ENCODE data around the gene SLC66A2.
A peak's percentile ranks its signal among the peaks of the same experiment; 100 is the strongest.

Gene SLC66A2

DNA sequence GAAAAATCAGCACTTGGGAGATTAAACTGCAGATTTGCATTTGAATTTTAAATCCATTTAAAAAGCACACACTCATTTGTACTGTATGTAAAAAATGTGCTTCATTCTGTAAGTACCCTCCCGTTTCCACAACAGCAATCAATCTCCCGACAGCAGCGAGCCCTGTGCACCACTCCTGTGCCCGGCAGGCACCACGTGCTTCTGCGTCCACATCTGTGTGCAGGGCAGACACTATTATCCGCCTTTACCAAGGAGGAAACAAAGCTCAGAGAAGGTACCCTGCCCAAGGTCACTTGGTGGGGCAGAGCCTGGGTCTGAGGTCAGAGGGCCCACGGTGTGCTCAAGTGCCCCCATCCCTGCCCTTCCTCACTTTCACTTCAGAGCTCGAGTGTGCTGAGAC, 20.5 kb upstream of the SLC66A2 start:
- DNase-seq = no peak
- Histone ChIP-seq H3K27me3 (replicated peaks; ENCODE audit: control insufficient read depth, insufficient read depth, low read length, poor library complexity, severe bottlenecking) (no peaks in the 10 kb centered on the region), H3K4me3 (ENCODE audit: insufficient read depth, low read depth, low read length, poor library complexity, severe bottlenecking) (no peak overlapping the region), H3K4me1 (ENCODE audit: control insufficient read depth, insufficient read depth, low read length, poor library complexity, severe bottlenecking) (no peaks in the 10 kb centered on the region), H3K36me3 (ENCODE audit: control insufficient read depth, insufficient read depth, low read length) (peaks cover 50% of the 10 kb centered on the region), H3K27ac (ENCODE audit: insufficient read depth, low read length, poor library complexity, severe bottlenecking) (no peak overlapping the region), H3K9me3 (ENCODE audit: control insufficient read depth, low read length) (no peaks in the 10 kb centered on the region)

DNA sequence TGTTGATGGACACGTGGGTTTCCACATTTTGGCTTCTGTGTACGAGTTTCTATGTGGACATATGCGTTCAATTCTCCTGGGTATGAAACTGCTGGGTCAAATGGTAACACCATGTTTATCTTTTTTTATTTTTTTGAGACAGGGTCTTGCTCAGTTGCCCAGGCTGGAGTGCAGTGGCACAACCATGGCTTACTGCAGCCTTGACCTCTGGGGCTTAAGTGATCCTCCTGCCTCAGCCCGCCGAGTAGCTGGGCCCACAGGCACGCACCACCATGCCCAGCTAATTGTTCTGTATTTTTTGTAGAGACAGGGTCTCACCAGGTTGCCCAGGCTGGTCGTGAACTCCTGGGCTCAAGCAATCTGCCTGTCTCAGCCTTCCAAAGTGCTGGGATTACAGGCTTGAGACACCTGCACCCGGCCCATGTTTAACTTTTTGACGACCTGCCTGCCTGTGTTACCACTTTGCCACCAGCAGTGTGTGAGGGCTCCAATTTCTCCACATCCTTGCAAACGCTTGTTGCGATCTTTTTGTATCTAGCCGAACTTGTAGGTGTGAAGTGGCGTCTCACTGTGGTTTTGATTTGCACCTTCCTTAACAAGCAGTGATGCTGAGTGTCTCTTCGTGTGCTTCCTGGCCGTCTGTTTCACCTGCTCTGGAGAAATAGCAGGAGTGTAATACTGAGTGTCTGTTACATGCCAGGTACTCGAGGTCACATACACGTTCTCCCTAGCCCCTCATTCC, 19.9 kb upstream of the SLC66A2 start:
- DNase-seq = no peak
- no peaks in the 10 kb centered on the region for H3K4me1 ChIP-seq (ENCODE audit: control insufficient read depth, insufficient read depth, low read length, poor library complexity, severe bottlenecking)
- H3K36me3 ChIP-seq (ENCODE audit: control insufficient read depth, insufficient read depth, low read length) = peaks cover 47% of the 10 kb centered on the region
- H3K27me3 ChIP-seq (replicated peaks; ENCODE audit: control insufficient read depth, insufficient read depth, low read length, poor library complexity, severe bottlenecking) = no peaks in the 10 kb centered on the region
- no peak overlapping the region for H3K4me3 ChIP-seq (ENCODE audit: insufficient read depth, low read depth, low read length, poor library complexity, severe bottlenecking)
- H3K9me3 ChIP-seq (ENCODE audit: control insufficient read depth, low read length) = no peaks in the 10 kb centered on the region
- H3K27ac ChIP-seq (ENCODE audit: insufficient read depth, low read length, poor library complexity, severe bottlenecking) = no peak overlapping the region

DNA sequence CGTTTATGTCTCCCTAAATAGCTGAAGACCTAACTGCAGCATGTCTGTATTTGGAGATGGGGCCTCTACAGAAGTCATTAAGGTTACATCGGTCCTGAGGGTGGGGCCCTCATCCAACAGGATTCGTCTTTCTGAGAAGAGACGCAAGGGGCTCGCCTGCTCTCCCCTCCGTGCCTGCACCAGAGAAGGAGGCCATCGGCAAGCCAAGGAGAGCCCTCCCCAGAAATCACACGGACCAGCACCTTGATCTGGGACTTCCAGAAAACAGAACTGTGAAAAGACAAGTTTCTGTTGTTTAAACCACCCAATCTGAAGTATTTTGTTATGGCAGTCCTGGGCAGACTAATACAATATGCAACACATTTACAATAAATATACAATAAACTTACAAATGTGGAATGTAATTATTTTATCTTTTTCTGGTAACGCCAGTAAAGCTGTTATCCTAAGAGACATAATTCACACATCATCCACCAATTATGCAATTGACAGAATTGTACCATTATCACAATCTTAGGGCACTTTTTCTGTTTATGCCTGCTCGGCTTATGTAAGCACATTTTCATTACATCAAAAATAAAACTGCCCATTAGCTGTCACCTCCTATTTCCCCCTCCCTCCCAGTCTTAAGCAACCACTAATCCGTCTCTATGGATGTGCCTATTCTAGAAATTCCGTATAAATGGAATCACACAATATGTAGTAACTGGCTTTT, 19.1 kb upstream of the SLC66A2 start:
- no peak for DNase-seq
- Histone ChIP-seq H3K9me3 (ENCODE audit: control insufficient read depth, low read length) (no peaks in the 10 kb centered on the region), H3K27me3 (replicated peaks; ENCODE audit: control insufficient read depth, insufficient read depth, low read length, poor library complexity, severe bottlenecking) (no peaks in the 10 kb centered on the region), H3K36me3 (ENCODE audit: control insufficient read depth, insufficient read depth, low read length) (peaks cover 43% of the 10 kb centered on the region), H3K4me1 (ENCODE audit: control insufficient read depth, insufficient read depth, low read length, poor library complexity, severe bottlenecking) (no peaks in the 10 kb centered on the region), H3K4me3 (ENCODE audit: insufficient read depth, low read depth, low read length, poor library complexity, severe bottlenecking) (no peak overlapping the region), H3K27ac (ENCODE audit: insufficient read depth, low read length, poor library complexity, severe bottlenecking) (no peak overlapping the region)

DNA sequence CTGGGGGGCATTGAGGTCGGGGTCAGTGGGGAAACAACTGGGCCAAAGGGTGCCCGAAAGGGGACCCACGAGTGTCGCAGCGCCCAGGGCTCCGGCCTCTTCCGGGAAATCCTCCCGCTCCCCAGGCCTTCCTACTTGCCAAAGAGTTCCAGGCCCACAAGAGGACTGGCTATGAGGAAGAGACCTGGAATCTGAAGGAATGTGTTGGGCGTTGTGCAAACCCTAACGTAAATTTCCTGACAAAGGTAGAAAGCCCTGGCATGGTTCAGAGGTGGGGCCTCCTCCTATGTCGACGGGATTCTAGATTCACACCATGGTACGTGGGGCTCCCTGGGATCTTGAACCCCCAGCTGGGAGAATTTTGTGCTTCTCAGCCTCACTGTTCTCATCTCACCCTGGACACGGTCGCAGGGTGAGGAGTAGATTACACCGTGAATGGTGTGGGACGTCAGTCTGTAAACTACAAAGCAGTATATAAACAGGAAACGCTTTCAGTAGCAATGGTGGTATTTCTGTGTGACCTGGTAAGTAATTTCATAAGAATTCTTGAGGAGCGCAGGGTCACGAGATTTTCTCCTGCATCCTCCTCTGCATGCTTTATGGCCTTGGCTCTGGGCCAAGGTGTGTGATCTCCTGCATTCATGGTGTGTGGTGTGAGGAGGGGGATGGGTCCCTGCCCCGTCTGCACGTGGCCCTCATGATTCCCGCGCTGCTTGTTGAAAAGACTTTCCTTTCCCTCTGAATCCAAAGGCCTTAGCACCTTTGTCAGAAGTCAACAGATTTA, 13.9 kb upstream of the SLC66A2 start:
- no peaks in the 10 kb centered on the region for H3K27me3 ChIP-seq (replicated peaks; ENCODE audit: control insufficient read depth, insufficient read depth, low read length, poor library complexity, severe bottlenecking)
- no peak for DNase-seq
- no peaks in the 10 kb centered on the region for H3K9me3 ChIP-seq (ENCODE audit: control insufficient read depth, low read length)
- H3K36me3 ChIP-seq (ENCODE audit: control insufficient read depth, insufficient read depth, low read length) = peaks cover 3% of the 10 kb centered on the region
- peak overlapping the region; percentile 62 for H3K4me3 ChIP-seq (ENCODE audit: insufficient read depth, low read depth, low read length, poor library complexity, severe bottlenecking)
- peaks cover 3% of the 10 kb centered on the region for H3K4me1 ChIP-seq (ENCODE audit: control insufficient read depth, insufficient read depth, low read length, poor library complexity, severe bottlenecking)
- H3K27ac ChIP-seq (ENCODE audit: insufficient read depth, low read length, poor library complexity, severe bottlenecking) = peak overlapping the region; percentile 50

DNA sequence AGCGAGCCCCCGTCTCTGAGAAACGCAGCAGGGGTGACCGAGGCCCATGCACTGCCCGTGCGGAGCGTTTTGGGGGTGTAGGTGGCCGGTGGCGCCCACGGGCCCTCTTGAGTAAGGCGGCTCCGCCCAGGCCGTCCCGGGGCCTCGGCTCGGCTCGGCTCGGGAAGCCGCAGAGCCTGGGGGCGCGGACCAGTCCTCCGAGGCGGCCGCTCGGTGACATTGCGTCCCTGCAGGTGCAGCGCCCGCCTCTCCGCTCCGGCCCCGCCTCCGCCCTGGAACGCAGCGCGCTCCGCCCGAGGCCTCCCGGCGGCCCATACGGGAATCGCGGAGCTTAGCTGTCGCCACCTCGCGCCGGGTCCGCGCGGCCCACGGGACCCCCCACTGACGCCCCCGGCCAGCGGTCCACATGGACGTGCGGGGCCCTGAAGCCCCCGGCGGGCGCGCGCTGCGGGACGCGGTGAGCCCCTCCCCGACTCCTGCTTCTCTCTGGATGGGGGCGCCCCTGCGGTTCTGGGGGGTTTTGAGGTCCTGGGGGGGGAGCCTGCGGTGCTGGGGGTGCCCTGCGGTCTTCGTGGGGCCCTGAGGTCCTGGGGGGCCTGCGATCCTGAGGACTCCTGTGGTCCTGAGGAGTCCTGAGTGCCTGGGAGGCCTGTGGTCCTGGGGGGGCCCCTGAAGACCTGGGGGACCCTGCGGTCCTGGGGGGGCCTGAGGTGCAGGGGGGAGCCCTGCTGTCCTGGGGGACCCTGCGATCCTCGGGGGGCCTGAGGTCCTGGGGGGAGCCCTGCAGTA, 13.1 kb upstream of the SLC66A2 start, which contains the start of gene HSBP1L1:
Gene HSBP1L1, plus strand, starts transcription at position 314 of the 789 bp plus-strand sequence. Its CDS starts 93 bp downstream, at position 407.
- Histone ChIP-seq H3K27me3 (replicated peaks; ENCODE audit: control insufficient read depth, insufficient read depth, low read length, poor library complexity, severe bottlenecking) (no peaks in the 10 kb centered on the region), H3K9me3 (ENCODE audit: control insufficient read depth, low read length) (no peaks in the 10 kb centered on the region), H3K36me3 (ENCODE audit: control insufficient read depth, insufficient read depth, low read length) (no peaks in the 10 kb centered on the region), H3K4me3 (ENCODE audit: insufficient read depth, low read depth, low read length, poor library complexity, severe bottlenecking) (peak within 1 kb of the TSS; percentile 62), H3K4me1 (ENCODE audit: control insufficient read depth, insufficient read depth, low read length, poor library complexity, severe bottlenecking) (peaks cover 3% of the 10 kb centered on the region), H3K27ac (ENCODE audit: insufficient read depth, low read length, poor library complexity, severe bottlenecking) (peak within 1 kb of the TSS; percentile 51)
- DNase-seq = peak; percentile 36 to 53 (median 45)

DNA sequence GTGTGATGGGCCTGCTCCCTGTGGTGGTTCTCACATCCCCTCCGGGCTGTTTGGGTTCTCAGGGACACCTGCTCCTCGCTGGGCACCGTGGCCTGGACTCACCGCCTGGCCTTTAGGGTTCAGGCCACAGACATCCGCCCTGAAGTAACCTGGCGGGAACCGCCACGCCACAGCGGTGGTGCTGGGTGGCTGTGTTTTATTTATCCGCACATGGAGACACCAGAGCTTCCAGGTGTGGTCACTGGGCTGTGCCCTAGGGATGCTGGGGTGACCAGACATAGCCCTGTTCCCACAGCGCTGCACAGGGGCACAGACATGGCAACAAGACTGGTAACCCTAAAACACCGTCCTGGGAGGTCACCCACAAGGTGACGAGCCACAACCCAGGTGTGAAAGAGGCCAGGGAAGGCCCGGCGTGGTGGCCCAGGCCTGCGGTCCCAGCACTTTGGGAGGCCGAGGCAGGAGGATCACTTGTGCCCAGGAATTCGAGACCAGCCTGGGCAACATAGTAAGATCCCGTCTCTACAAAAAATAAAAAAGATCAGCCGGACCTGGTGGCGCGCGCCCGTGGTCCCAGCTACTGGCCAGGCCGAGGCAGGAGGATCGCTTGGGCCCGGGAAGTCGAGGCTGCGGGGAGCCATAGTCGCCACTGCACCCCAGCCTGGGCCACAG, 12.3 kb upstream of the SLC66A2 start:
- DNase-seq = no peak
- no peaks in the 10 kb centered on the region for H3K36me3 ChIP-seq (ENCODE audit: control insufficient read depth, insufficient read depth, low read length)
- no peaks in the 10 kb centered on the region for H3K9me3 ChIP-seq (ENCODE audit: control insufficient read depth, low read length)
- peak overlapping the region; percentile 51 for H3K27ac ChIP-seq (ENCODE audit: insufficient read depth, low read length, poor library complexity, severe bottlenecking)
- no peaks in the 10 kb centered on the region for H3K27me3 ChIP-seq (replicated peaks; ENCODE audit: control insufficient read depth, insufficient read depth, low read length, poor library complexity, severe bottlenecking)
- H3K4me3 ChIP-seq (ENCODE audit: insufficient read depth, low read depth, low read length, poor library complexity, severe bottlenecking) = peak overlapping the region; percentile 62
- peaks cover 3% of the 10 kb centered on the region for H3K4me1 ChIP-seq (ENCODE audit: control insufficient read depth, insufficient read depth, low read length, poor library complexity, severe bottlenecking)

DNA sequence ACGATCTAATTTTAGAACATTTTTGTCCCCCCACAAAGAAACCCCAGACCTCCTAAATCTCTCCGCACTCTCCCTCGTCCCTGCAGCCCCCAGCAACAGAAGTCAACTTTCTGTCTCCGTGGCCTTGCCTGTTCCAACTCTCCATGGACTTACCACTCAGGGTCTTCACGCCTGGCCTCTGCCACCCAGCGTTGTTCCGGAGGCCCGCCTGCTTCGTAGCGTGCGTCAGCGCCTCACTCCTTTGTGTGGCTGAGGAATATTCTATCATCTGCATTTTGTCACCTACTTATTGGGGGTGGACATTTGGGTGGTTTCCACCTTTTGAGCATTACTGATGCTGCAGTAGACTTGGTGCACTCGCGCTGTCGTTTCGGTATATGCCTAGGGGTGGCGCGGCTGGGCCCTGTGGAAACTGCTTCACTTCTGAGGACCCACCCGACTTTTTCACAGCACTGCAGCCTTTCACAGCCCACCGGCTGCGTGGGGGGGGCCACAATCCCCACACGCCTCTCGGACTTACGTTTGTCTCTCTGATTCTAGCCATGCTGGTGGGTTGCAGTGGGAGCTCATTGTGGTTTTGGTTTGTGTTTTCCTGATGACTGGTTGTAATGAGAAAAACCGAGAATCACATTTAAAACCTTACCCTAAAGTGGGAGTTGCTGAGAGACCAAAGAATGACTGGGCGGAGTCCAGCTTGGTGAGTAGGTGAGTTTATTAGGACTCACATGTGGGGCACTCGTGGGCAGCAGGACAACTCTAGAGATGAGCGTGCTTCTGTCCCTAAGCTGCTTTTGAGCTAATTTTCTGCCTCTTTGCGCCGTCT, 11.6 kb upstream of the SLC66A2 start:
- Histone ChIP-seq H3K9me3 (ENCODE audit: control insufficient read depth, low read length) (no peaks in the 10 kb centered on the region), H3K27ac (ENCODE audit: insufficient read depth, low read length, poor library complexity, severe bottlenecking) (no peak overlapping the region), H3K36me3 (ENCODE audit: control insufficient read depth, insufficient read depth, low read length) (no peaks in the 10 kb centered on the region), H3K27me3 (replicated peaks; ENCODE audit: control insufficient read depth, insufficient read depth, low read length, poor library complexity, severe bottlenecking) (no peaks in the 10 kb centered on the region), H3K4me3 (ENCODE audit: insufficient read depth, low read depth, low read length, poor library complexity, severe bottlenecking) (no peak overlapping the region), H3K4me1 (ENCODE audit: control insufficient read depth, insufficient read depth, low read length, poor library complexity, severe bottlenecking) (peaks cover 3% of the 10 kb centered on the region)
- DNase-seq = peak; percentile 38 to 46 (median 43)

DNA sequence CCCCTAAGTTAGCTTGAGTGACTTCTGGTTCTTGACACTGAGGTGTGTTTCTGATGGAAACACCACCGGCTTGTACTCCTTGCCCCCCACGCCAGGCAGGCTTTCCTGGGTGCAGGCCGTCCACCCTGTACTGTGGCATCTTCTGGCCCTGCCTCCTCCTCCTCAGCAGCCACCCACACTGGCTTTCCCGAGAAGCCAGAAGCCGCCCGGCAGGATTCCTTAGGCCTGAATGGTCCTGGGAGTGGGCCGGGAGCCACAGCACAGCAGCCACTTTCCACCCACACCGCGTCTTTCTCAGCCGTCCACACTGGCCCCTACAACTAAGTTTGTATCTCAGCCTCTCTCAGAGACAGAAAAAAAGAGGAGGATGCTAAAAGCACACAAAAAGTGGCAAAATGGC, 10.9 kb upstream of the SLC66A2 start:
- no peak for DNase-seq
- no peaks in the 10 kb centered on the region for H3K9me3 ChIP-seq (ENCODE audit: control insufficient read depth, low read length)
- H3K27me3 ChIP-seq (replicated peaks; ENCODE audit: control insufficient read depth, insufficient read depth, low read length, poor library complexity, severe bottlenecking) = no peaks in the 10 kb centered on the region
- H3K4me3 ChIP-seq (ENCODE audit: insufficient read depth, low read depth, low read length, poor library complexity, severe bottlenecking) = no peak overlapping the region
- no peaks in the 10 kb centered on the region for H3K36me3 ChIP-seq (ENCODE audit: control insufficient read depth, insufficient read depth, low read length)
- H3K27ac ChIP-seq (ENCODE audit: insufficient read depth, low read length, poor library complexity, severe bottlenecking) = no peak overlapping the region
- peaks cover 3% of the 10 kb centered on the region for H3K4me1 ChIP-seq (ENCODE audit: control insufficient read depth, insufficient read depth, low read length, poor library complexity, severe bottlenecking)
